ENCODE results near the gene MTHFR.

- TF ChIP-seq, protein P1, sequence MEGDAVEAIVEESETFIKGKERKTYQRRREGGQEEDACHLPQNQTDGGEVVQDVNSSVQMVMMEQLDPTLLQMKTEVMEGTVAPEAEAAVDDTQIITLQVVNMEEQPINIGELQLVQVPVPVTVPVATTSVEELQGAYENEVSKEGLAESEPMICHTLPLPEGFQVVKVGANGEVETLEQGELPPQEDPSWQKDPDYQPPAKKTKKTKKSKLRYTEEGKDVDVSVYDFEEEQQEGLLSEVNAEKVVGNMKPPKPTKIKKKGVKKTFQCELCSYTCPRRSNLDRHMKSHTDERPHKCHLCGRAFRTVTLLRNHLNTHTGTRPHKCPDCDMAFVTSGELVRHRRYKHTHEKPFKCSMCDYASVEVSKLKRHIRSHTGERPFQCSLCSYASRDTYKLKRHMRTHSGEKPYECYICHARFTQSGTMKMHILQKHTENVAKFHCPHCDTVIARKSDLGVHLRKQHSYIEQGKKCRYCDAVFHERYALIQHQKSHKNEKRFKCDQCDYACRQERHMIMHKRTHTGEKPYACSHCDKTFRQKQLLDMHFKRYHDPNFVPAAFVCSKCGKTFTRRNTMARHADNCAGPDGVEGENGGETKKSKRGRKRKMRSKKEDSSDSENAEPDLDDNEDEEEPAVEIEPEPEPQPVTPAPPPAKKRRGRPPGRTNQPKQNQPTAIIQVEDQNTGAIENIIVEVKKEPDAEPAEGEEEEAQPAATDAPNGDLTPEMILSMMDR (IDR thresholded peaks at IDR 0.05; ENCODE audit: low read length): no peak
- TF ChIP-seq EZH2 (IDR thresholded peaks at IDR 0.05; ENCODE audit: borderline replicate concordance, low read length): no peak
Observed at GRCh38 chr1:11779715-11780379, 25.9 kb downstream of the MTHFR start.
